Measurements from ENCODE around the gene GRIN2B. TPM values are rescaled to one million over a fixed set of nuclear protein-coding genes. Genes with fewer than 3 reads are reported as not detected.

Gene GRIN2B
- total RNA-seq = under 0.01 TPM in 1 of 2 replicates, not detected in the other

GRCh38 chr12:13981296-13981962 lies at the start of gene GRIN2B:
Gene GRIN2B, minus strand, starts transcription at chr12:13981602. Its CDS starts 115,394 bp downstream, at chr12:13866208.

